Mesenchymal stem cell (in vitro differentiated cells and primary cell): ENCODE measurements around the gene BICC1.
"Not testable (repeated sequence)": the region's sequence is repeated elsewhere in the genome, so short reads cannot be mapped to it uniquely, and the experiment has no call there.

ENCODE experiments used
- DNase-seq: peaks from one replicate; pipeline ENCODE4 v3.0.0-alpha.2; 2013
- H2AFZ ChIP-seq: one replicate; pipeline ENCODE4 v1.6.1; 2013; ENCODE audit warnings: low read depth, mild to moderate bottlenecking, control low read depth, inconsistent platforms, low read length, moderate library complexity
- H2AK5ac ChIP-seq: 2 replicates; pipeline ENCODE4 v1.6.1; 2013; ENCODE audit warnings: low read length, moderate library complexity, mild to moderate bottlenecking, inconsistent platforms; ENCODE audit not compliant: severe bottlenecking
- H2BK120ac ChIP-seq: one replicate; pipeline ENCODE4 v1.6.1; 2013; ENCODE audit warnings: low read depth, mild to moderate bottlenecking, inconsistent platforms, low read length, moderate library complexity
- H2BK12ac ChIP-seq, 2 experiments: one replicate each; pipeline ENCODE4 v1.6.1; 2013; ENCODE audit warnings: inconsistent platforms in 2 of 2, low read length in 2 of 2, mild to moderate bottlenecking in 2 of 2, moderate library complexity in 2 of 2, control low read depth in 1 of 2
- H2BK15ac ChIP-seq: one replicate; pipeline ENCODE4 v1.6.1; 2013; ENCODE audit warnings: mild to moderate bottlenecking, low read depth, inconsistent platforms; ENCODE audit not compliant: poor library complexity, severe bottlenecking
- H2BK5ac ChIP-seq: 2 replicates; pipeline ENCODE4 v1.6.1; 2013; ENCODE audit warnings: low read depth, mild to moderate bottlenecking, low read length, control low read depth, inconsistent platforms; ENCODE audit not compliant: poor library complexity, severe bottlenecking
- H3K14ac ChIP-seq, 2 experiments: one replicate each; pipeline ENCODE4 v1.6.1; 2013; ENCODE audit warnings: inconsistent platforms in 2 of 2, low read length in 2 of 2, control low read depth in 1 of 2, mild to moderate bottlenecking in 1 of 2, moderate library complexity in 1 of 2
- H3K18ac ChIP-seq, 2 experiments: one replicate each; pipeline ENCODE4 v1.6.1; 2013; ENCODE audit warnings: inconsistent platforms in 2 of 2, low read length in 2 of 2, control low read depth in 1 of 2, low read depth in 1 of 2, mild to moderate bottlenecking in 1 of 2
- H3K23ac ChIP-seq, 2 experiments: one replicate each; pipeline ENCODE4 v1.6.1; 2013; ENCODE audit warnings: inconsistent platforms in 2 of 2, low read length in 2 of 2, mild to moderate bottlenecking in 2 of 2, moderate library complexity in 2 of 2, control low read depth in 1 of 2
- H3K27ac ChIP-seq: 2 replicates; pipeline ENCODE4 v1.5.1; 2013; ENCODE audit warnings: mild to moderate bottlenecking, moderate library complexity, low read length, control low read depth, inconsistent platforms; ENCODE audit not compliant: poor library complexity, severe bottlenecking
- H3K27me3 ChIP-seq, 2 experiments: 2 replicates each; pipeline versions ENCODE4 v1.6.1 to v1.7.0; 2013; ENCODE audit warnings: low read length in 2 of 2, mild to moderate bottlenecking in 2 of 2, moderate library complexity in 2 of 2, control low read depth in 1 of 2, inconsistent platforms in 1 of 2; ENCODE audit not compliant: control insufficient read depth in 1 of 2, insufficient read depth in 1 of 2
- H3K36me3 ChIP-seq, 2 experiments: 2 replicates each; pipeline versions ENCODE4 v1.6.1 to v1.7.0; 2013; ENCODE audit warnings: low read length in 2 of 2, control low read depth in 1 of 2, inconsistent platforms in 1 of 2, low read depth in 1 of 2, mild to moderate bottlenecking in 1 of 2; ENCODE audit not compliant: insufficient read depth in 2 of 2, control insufficient read depth in 1 of 2
- H3K4ac ChIP-seq, 2 experiments: one replicate each; pipeline ENCODE4 v1.6.1; 2013; ENCODE audit warnings: inconsistent platforms in 2 of 2, low read length in 2 of 2, mild to moderate bottlenecking in 2 of 2, moderate library complexity in 2 of 2, control low read depth in 1 of 2, low read depth in 1 of 2
- H3K4me1 ChIP-seq: 2 replicates; pipeline ENCODE4 v1.6.1; 2013; ENCODE audit warnings: low read depth, low read length, control low read depth; ENCODE audit not compliant: control insufficient read depth, insufficient read depth
- H3K4me2 ChIP-seq: 2 replicates; pipeline ENCODE4 v1.6.1; 2013; ENCODE audit warnings: low read length, mild to moderate bottlenecking, inconsistent platforms; ENCODE audit not compliant: poor library complexity, severe bottlenecking
- H3K4me3 ChIP-seq, 2 experiments: 2 replicates each; pipeline versions ENCODE4 v1.5.1 to v1.7.0; 2013; ENCODE audit warnings: low read length in 2 of 2, mild to moderate bottlenecking in 2 of 2, control low read depth in 1 of 2, low read depth in 1 of 2; ENCODE audit not compliant: insufficient read depth in 1 of 2
- H3K79me1 ChIP-seq: replicated peaks from 2 replicates; pipeline ENCODE4 v1.6.1; 2013; ENCODE audit warnings: mild to moderate bottlenecking, control low read depth, low read length, inconsistent platforms; ENCODE audit not compliant: poor library complexity, severe bottlenecking
- H3K9ac ChIP-seq: 2 replicates; pipeline ENCODE4 v1.7.0; 2013; ENCODE audit warnings: mild to moderate bottlenecking, low read length, moderate library complexity
- H3K9me3 ChIP-seq: 2 replicates; pipeline ENCODE4 v1.7.0; 2013; ENCODE audit warnings: mild to moderate bottlenecking, low read length; ENCODE audit not compliant: control insufficient read depth
- H4K8ac ChIP-seq: one replicate; pipeline ENCODE4 v1.6.1; 2013; ENCODE audit warnings: inconsistent platforms, mild to moderate bottlenecking, low read length, moderate library complexity
- H4K91ac ChIP-seq: one replicate; pipeline ENCODE4 v1.6.1; 2013; ENCODE audit warnings: mild to moderate bottlenecking, low read length, inconsistent platforms
- WGBS: methylation state at CpG from one replicate; pipeline ENCODE4 v1.1.7; 2013; ENCODE audit warnings: mixed read lengths; 5-methylcytosine and 5-hydroxymethylcytosine counted together

The BICC1 gene

DNA sequence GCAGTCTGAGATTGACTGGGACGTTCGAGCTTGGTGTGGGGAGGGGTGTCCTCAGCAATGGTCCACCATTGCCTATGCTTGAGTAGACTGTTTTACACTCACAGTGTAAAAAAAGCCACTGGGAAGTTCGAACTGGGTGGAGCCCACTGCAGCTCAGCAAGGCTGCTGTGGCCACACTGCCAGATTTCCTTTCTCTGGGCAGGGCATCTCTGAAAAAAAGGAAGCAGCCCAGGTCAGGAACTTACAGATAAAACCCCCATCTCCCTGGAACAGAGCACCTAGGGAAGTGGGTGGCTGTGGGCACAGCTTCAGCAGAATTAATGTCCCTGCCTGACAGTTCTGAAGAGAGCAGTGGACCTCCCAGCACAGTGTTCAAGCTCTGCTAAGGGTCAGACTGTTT is 80.3 kb downstream of the BICC1 start:
- Histone ChIP-seq H3K4ac (no peak overlapping the region), H2BK12ac (no peak overlapping the region)
- WGBS, result 87% methylated on average over 3 of the region's 3 CpGs

DNA sequence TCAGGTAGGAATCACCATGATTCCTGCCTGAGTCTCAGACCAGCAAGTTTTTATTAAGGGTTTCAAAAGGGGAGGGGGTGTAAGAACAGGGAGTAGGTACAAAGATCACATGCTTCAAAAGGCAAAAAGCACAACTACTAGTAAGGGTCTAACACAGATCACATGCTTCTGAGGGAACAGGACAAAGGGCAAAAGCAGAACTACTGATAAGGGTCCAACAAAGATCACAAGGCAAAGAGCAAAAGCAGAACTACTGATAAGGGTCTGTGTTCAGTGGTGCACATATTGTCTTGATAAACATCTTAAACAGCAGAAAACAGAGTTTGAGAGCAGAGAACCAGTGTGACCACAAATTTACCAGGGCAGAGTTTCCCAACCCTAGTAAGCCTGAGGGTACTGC is 84.5 kb downstream of the BICC1 start:
- H3K14ac ChIP-seq, H3K9ac ChIP-seq, H4K91ac ChIP-seq, H3K18ac ChIP-seq, H3K4ac ChIP-seq, H2AK5ac ChIP-seq, H3K23ac ChIP-seq, H3K27me3 ChIP-seq, H3K4me3 ChIP-seq, H3K4me2 ChIP-seq, H3K79me1 ChIP-seq, H2BK12ac ChIP-seq, H2BK120ac ChIP-seq, H3K4me1 ChIP-seq, H4K8ac ChIP-seq, H2AFZ ChIP-seq, H2BK5ac ChIP-seq, H2BK15ac ChIP-seq, H3K27ac ChIP-seq, DNase-seq: not testable (repeated sequence)
- peaks cover 16% of the 10 kb centered on the region for H3K9me3 ChIP-seq
- H3K36me3 ChIP-seq, result peaks cover 13 to 25% of the 10 kb centered on the region in 2 experiments

More for the DNA sequence above, 80.3 kb downstream of the BICC1 start:
- no peak overlapping the region for H3K14ac ChIP-seq
- H4K91ac ChIP-seq, result no peak overlapping the region
- no peak overlapping the region for H3K18ac ChIP-seq
- no peak overlapping the region for H2BK15ac ChIP-seq
- H3K27ac ChIP-seq, result no peak overlapping the region
- no peak overlapping the region for H2BK120ac ChIP-seq
- H3K79me1 ChIP-seq, result peaks cover 3% of the 10 kb centered on the region
- H4K8ac ChIP-seq, result no peak overlapping the region
- peaks cover 14% of the 10 kb centered on the region for H3K4me1 ChIP-seq
- H3K9me3 ChIP-seq, result peaks cover 11% of the 10 kb centered on the region
- no peak overlapping the region for H2AK5ac ChIP-seq
- no peak overlapping the region for H2AFZ ChIP-seq
- H3K36me3 ChIP-seq, result peaks cover 27 to 32% of the 10 kb centered on the region in 2 experiments
- H3K27me3 ChIP-seq, result no peaks in the 10 kb centered on the region
- H2BK5ac ChIP-seq, result no peak overlapping the region
- H3K23ac ChIP-seq, result no peak overlapping the region
- no peak for DNase-seq
- no peak overlapping the region for H3K4me2 ChIP-seq
- no peak overlapping the region for H3K4me3 ChIP-seq
- no peak overlapping the region for H3K9ac ChIP-seq

DNA sequence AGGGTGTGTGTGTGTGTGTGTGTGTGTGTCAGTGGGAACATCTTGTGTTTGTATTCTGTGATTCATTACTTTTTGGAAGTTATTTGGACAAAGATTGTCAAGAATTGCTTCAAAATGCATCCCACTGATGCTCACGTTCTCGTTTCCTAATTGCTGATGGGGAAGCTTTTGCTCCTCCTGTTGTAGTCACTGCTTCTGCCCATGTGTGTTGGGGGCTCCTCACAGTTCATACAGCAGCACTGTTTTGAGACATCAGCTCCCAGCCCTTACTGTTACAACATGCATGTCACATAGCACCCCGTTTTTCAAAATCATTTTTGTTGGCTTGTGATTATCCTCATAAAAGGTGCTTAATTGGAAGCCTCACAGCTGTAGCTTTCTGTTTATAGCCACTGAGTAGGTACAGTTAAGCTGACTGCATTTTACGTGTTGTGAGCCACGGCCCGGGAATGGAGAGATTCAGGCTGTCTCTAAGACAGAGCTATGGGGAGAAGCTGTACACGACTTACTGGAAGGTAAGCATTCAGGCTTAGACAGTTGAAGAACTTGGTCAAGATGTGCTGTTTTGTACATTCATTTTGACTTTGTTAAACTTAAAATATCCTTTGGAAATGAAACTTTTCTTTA is 87.4 kb downstream of the BICC1 start:
- Histone ChIP-seq H2AFZ (no peak overlapping the region), H3K4me2 (no peak overlapping the region), H4K8ac (no peak overlapping the region), H3K27ac (no peak overlapping the region), H3K79me1 (peaks cover 2% of the 10 kb centered on the region), H2BK12ac (no peak overlapping the region), H3K18ac (no peak overlapping the region), H4K91ac (no peak overlapping the region), H3K14ac (no peak overlapping the region), H3K9ac (no peak overlapping the region), H3K9me3 (peaks cover 16% of the 10 kb centered on the region), H3K23ac (no peak overlapping the region), H3K4me1 (no peaks in the 10 kb centered on the region), H3K4me3 (no peak overlapping the region), H2BK120ac (no peak overlapping the region), H3K36me3 (peaks cover 0 to 26% of the 10 kb centered on the region in 2 experiments), H3K4ac (no peak overlapping the region), H2AK5ac (no peak overlapping the region), H2BK15ac (no peak overlapping the region), H3K27me3 (no peaks in the 10 kb centered on the region), H2BK5ac (no peak overlapping the region)
- no peak for DNase-seq
- 87% methylated on average over 7 of the region's 7 CpGs for whole genome bisulfite sequencing

DNA sequence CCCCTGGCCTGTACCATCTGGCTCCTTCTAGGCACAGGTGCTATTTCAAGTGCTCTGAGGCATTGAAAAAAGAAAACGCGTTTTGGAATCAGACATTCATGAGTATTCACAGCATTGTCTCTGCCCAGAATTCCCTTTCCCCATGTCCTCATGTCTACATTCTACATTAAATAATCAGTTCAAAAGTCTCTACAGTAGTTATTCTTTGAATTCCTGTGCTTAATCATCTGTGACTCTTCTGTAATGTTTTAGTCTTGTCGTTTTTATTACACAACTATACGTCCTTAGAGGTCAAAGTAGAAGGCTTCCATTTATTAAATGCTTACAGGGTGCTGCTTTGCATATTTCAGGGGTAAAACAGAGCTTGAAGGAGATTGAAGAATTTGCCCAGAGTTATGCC is 95.7 kb downstream of the BICC1 start:
- H4K8ac ChIP-seq, result no peak overlapping the region
- no peak overlapping the region for H3K18ac ChIP-seq
- no peak overlapping the region for H3K4ac ChIP-seq
- peak overlapping the region; percentile 95 for H2AK5ac ChIP-seq
- H3K4me3 ChIP-seq, result no peak overlapping the region
- no peak for DNase-seq
- H3K27me3 ChIP-seq, result no peaks in the 10 kb centered on the region
- no peaks in the 10 kb centered on the region for H3K9me3 ChIP-seq
- H2AFZ ChIP-seq, result no peak overlapping the region
- no peak overlapping the region for H2BK120ac ChIP-seq
- no peak overlapping the region for H3K23ac ChIP-seq
- no peak overlapping the region for H3K4me2 ChIP-seq
- H3K27ac ChIP-seq, result peak overlapping the region; percentile 85
- H3K4me1 ChIP-seq, result peaks cover 3% of the 10 kb centered on the region
- peaks cover 2% of the 10 kb centered on the region for H3K79me1 ChIP-seq
- no peak overlapping the region for H2BK15ac ChIP-seq
- H3K36me3 ChIP-seq, result peaks cover 0 to 47% of the 10 kb centered on the region in 2 experiments
- no peak overlapping the region for H3K14ac ChIP-seq
- H2BK12ac ChIP-seq, result no peak overlapping the region
- WGBS, result 98% methylated on average over 2 of the region's 4 CpGs
- H2BK5ac ChIP-seq, result peak overlapping the region; percentile 74
- no peak overlapping the region for H3K9ac ChIP-seq
- H4K91ac ChIP-seq, result no peak overlapping the region
